T47D (cell line): Measurements from ENCODE around the gene CNR2.
A peak's percentile ranks its signal among the peaks of the same experiment; 100 is the strongest.

Experiments used
- DNase-seq, 2 experiments: peaks; one replicate each; pipeline versions ENCODE4 v3.0.0 to v3.0.0-alpha.2; 2011 to 2012; ENCODE audit warnings: low read depth in 1 of 2, low spot score in 1 of 2
- JUND ChIP-seq: IDR thresholded peaks from 2 replicates; pipeline ENCODE4 v1.6.1; 2012; ENCODE audit warnings: low read depth
- in situ Hi-C: cut with HindIII; loops from 2 replicates; pipeline ENCODE4 v1.10.0; 2016; ENCODE audit warnings: low sequenced_read_pairs, low pct_unique_long_range_greater_than_20kb

Gene CNR2

DNA sequence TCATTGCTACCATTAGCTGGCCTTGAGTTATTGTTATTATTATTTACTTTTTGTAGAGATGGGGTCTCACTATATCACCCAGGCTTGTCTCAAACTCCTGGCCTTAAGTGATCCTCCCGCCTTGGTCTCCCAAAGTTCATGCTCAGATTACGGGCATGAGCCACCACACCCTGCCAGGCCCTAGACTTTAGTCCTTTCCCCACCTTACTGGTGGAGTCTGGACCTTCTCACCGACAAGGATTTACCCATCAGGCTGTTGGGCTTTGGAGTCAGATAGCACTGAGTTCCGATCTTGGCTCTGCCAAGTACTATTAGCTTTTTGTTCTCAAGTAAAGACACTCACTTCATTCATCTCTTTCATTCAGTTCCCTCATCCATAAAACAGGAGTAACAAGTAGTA, 17.2 kb downstream of the CNR2 start:
- in situ Hi-C loops = no loop called here
- no peak for DNase-seq

DNA sequence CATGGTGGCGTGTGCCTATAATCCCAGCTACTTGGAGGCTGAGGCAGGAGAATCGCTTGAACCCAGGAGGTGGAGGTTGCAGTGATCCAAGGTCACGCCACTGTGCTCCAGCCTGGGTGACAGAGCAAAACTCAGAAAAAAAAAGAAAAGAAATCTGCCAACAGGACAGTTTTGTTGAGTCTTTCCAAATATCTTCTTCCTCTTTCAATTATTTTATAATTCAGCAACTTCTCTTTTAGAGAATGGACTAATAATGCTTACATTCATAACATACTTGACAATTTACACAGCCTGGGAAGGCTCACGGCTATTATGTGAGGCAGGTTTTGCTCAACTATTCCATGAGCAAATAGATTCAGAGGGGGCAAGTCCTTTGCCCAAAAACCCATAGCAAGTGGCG, 18.1 kb downstream of the CNR2 start:
- no peak for DNase-seq
- TF ChIP-seq JUND = no peak
- in situ Hi-C loops = no loop called here

More for the DNA sequence above, 17.2 kb downstream of the CNR2 start:
- TF ChIP-seq JUND = no peak

DNA sequence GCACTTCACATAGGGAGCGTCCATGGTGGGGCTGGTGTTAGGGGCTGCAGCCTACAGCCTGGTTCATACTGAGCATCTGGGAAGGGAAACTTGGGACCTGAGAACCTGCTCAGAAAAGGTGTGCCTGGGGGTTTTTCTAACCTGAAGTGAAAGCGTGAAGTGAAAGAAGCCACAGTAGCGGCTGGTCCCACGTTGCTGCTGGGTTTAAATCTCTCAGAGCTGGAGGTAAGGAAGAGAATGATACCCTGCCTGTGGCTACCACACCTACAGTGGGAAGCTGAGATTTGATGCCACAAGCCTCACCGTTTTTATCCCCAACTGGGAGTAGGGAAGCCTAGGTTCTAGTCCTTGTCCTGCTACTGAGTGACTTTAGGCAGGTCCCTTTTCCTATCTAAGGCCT, 24.1 kb downstream of the CNR2 start:
- no peak for TF ChIP-seq JUND
- in situ Hi-C loops = no loop called here
- DNase-seq = no peak

DNA sequence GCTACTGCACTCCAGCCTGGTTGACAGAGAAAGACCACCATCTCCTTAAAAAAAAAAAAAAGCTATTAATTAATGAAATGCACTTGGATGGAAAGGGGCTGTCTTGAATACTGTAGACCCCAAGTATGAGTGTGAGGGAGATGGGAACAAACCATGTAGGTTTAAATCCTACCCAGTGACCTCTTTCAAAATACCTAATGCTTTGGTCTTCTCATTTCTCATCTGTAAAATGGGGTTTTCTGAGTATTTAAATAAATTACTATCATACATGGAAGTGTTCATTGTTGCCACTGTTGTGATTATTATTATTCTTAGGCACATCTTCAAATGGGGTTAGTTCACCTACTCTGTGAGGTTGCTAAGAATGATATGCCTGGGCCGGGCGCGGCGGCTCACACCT, 27.9 kb downstream of the CNR2 start:
- DNase-seq = no peak
- in situ Hi-C loops = no loop called here
- no peak for TF ChIP-seq JUND

DNA sequence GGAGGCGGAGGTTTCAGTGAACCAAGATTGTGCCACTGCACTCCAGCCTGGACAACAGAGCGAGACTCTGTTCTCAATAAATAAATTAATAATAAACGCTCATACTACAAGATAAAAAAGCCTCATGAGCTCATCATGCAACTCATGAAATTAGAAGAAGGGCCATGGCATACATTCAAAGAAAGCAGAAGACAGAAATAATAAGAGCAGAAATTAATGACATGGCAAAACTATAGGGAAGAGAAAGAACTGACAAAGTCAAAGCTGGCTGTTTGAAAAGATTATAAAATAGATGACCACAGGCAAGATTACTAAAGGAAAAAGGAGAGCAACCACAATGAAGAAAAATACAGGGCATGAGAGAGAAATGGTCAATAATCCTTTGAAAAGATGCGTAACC, 30.4 kb downstream of the CNR2 start:
- DNase-seq = no peak
- no peak for TF ChIP-seq JUND
- in situ Hi-C loops = no loop called here

DNA sequence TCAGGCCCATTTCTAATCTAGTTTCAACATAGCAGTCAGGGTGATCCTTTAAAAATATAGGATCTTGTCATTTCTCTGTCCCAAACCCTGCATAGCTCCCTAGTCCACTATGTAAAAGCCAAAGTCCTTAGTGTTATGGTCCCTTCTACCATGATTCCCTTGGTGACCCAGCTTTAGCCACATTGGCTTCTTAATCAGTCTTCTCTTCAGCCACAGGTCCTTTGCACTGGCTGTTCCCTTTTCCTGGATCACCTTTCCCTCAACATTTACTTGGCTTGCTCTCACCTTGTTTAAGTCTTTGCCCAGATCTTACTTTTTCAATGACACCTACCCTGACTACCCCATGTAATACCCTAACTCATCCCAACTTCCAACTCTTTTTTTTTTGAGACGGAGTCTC, 33.4 kb downstream of the CNR2 start:
- TF ChIP-seq JUND = no peak
- in situ Hi-C loops = no loop called here
- no peak for DNase-seq

DNA sequence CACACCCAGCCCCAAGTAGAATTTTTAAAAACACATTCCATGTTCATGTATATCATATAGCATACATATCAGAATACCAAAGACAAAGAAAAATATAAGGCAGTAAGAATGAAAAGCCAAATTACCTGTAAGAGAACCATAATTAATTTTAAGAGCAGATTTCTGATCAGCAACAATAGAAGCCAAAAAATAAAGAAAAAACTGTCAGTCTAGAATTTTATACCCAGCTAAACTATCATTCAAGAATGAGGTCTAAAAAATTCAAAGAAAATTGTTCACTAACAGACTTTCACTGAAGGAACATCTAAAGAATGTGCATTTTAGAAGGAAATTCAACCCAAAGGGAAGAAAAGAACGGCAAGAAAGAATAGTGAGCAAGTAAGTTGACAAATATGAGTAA, 34.5 kb downstream of the CNR2 start:
- DNase-seq = no peak
- no peak for TF ChIP-seq JUND
- in situ Hi-C loops = no loop called here

DNA sequence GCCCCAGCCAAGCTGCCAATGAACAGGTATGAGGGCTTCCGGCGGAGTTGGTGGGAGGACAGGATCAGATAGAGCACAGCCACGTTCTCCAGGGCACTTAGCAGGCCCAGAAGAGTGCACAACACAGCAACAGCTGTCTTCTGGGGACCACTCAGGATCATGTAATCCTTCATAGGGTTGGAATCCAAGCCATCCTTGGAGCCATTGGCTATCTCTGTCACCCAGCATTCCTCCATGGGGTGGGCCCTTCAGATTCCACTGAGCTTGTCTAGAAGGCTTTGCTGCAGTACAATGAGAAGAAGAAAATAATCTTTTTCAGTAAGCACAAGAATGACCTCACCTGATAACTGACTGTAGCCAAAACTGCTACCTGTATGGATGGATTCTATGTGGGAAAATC, 37.8 kb downstream of the CNR2 start:
- in situ Hi-C loops = no loop called here
- no peak for DNase-seq
- TF ChIP-seq JUND = no peak

DNA sequence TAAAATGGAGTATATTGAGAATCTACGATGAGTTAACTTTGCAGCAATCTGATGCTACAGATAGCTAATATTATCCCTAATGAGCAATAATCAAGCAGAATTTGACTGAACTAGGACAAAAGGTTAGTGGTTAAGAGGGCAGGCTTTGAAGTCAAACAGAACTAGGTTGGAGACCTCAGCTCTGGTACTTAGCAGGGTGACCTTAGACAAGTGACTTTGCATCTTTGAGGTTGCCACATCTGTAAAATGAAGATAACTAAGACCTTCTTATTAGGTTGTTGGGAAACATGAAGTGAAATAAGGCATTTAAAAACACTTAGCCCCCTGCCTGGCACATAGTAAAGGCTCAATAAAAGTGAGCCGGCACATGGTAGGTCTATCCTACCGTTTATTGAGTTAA, 40.7 kb downstream of the CNR2 start:
- DNase-seq = no peak
- no peak for TF ChIP-seq JUND
- in situ Hi-C loops = no loop called here

DNA sequence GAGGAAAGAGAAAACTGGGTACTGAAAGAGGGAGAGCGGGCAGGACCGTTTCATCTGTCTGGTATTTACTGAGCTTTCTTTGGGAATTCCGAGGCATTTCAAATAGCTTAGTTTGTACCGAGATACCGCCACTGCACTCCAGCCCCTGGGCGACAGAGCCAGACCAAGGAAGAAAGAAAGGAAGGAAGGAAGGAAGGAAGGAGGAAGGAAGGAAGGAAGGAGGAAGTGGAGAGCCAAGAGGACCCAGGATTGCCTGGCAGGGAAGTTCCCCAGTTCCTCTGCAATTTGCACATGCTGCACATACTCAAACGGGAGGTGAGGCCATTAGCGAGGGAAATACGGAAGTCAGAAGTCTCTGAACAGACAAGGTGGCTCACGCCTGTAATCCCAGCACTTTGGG, 44.1 kb downstream of the CNR2 start:
- no peak for TF ChIP-seq JUND
- in situ Hi-C loops = no loop called here
- no peak for DNase-seq

DNA sequence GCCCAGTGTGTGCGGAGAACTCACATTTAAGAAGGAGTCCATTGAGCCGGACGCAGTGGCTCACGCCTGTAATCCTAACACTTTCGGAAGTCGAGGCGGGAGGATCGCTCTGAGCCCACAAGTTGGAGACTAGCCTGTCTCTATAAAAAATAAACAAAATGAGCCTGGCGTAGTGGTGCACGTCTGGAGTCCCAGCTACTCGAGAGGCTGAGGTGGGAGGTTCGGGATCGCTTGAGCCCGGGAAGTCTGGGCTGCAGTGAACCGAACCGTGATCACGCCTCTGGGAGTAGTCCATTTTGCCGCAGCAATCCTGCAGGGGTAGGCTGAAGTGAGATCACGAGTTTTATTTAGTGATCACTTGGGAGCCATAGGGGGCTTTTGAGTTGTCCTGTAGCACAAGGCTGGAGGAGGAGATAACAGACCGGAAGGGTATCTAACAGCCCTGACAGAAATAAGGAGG, 44.6 kb downstream of the CNR2 start:
- no peak for DNase-seq
- TF ChIP-seq JUND = no peak
- in situ Hi-C loops = no loop called here

DNA sequence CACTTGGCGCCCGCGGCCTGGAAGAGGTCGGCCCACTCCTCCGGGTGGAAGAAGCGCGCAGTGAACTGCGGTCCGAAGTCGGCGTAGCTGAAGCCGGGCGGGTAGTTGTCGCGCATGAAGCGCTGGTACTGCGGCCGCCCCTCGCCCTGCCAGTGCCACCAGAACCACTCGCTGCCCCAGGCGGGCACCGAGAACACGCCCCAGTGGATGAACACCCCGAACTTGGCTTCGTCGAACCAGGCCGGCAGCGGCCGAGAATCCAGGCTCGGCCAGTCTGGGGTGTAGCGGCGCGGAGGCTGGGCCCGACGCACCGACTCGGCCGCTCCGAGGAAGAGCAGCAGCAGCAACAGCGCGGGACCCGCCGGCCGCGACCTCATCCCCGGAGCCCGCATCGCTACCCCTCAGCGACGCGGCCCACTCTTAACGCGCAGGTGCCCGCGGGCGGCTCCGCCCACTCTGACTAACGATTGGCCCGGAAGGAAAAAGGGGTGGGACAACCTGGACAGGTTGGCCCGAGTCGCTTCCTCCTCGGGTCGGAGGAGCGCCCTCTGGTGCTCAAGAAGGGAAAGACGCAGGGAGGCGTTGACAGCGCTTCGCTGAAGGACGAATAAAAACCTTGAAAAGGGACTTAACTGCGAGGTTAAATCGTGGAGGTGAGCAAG, 45.1 kb downstream of the CNR2 start, which contains the start of gene FUCA1:
Gene FUCA1, minus strand, starts transcription at position 396 of the 662 bp plus-strand sequence. Its CDS starts 4 bp downstream, at position 392.
- in situ Hi-C loops = no loop called here

DNA sequence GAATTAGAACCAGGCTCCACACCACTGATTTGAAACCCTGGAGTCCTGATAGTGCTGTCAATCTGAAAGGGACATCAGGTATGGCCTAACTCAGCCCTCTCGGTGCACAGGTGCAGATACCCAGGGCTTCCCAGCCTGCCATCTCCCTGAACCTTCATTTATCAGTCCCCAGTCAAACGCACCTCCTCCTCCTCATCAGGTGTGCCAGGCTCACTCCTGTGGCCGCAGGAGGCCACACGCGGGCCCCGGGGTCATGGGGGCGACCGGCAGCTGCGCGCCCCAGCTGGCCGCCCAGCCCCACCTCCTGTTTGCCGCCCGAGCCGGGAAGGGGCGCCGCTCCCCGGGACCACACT, 45.6 kb downstream of the CNR2 start:
- in situ Hi-C loops = no loop called here
- no peak for TF ChIP-seq JUND
- DNase-seq = peak in 1 of 2 experiments; percentile 21

More for the DNA sequence above, 45.1 kb downstream of the CNR2 start, which contains the start of gene FUCA1:
- TF ChIP-seq JUND = no peak
- peak; percentile 90 to 93 for DNase-seq

DNA sequence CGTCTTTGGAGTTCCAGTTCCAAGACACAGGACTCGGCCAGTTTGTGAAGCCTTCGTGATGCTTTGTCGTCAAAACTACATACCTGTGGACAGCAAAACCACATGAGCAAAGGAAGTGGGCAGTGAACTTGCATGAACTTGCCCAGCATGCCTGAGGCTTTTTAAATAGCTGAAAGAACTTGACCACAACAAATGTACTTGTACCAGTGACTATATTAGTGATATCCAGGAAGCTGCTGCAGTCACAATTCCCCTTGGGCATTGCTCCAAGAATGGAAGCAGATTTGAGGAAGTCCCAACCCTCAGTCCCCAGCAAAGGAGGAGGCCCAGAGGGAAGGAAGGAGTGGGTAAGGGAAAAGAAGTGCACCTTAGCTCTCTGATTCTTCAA, 47.6 kb downstream of the CNR2 start:
- DNase-seq = peak; percentile 29 to 86
- in situ Hi-C loops = no loop called here
- TF ChIP-seq JUND = no peak
